Erythroblast (primary cell): Measurements from ENCODE around the gene PLCB3.

ENCODE experiments used
- GATA1 ChIP-seq: IDR thresholded peaks from 2 replicates; pipeline ENCODE4 v1.6.1; 2011; ENCODE audit warnings: low read depth, mild to moderate bottlenecking, control low read depth, low read length, moderate library complexity
- POLR2A ChIP-seq: IDR thresholded peaks from 2 replicates; pipeline ENCODE4 v1.6.1; 2011; ENCODE audit warnings: mild to moderate bottlenecking, low read length

GRCh38 chr11:64246871-64247728, 4.2 kb upstream of the PLCB3 start, which contains the start of gene PPP1R14B:
- peak; percentile 62 for TF ChIP-seq POLR2A
- TF ChIP-seq GATA1: no peak
